Liver (tissue), 9 donors: Measurements from ENCODE around the gene ANKMY2. TPM values are rescaled to one million over a fixed set of nuclear protein-coding genes. Genes with fewer than 3 reads are reported as not detected.

Source experiments
- DNase-seq: peaks from one replicate; pipeline ENCODE4 v3.0.0-alpha.2; 2017; ENCODE audit warnings: low spot score
- H3K27ac ChIP-seq, 2 donors: one replicate each; pipeline ENCODE4 v1.7.0; 2013; ENCODE audit warnings: inconsistent platforms in 2 of 2, low read length in 2 of 2, control low read depth in 1 of 2, low read depth in 1 of 2, mild to moderate bottlenecking in 1 of 2
- H3K27me3 ChIP-seq, 4 donors: one replicate each; pipeline versions ENCODE4 v1.6.1 to v1.7.0; 2013; ENCODE audit warnings: low read length in 3 of 4, inconsistent platforms in 1 of 4, mild to moderate bottlenecking in 1 of 4, moderate library complexity in 1 of 4; ENCODE audit not compliant: control insufficient read depth in 4 of 4, insufficient read depth in 4 of 4
- H3K36me3 ChIP-seq, 4 donors: one replicate each; pipeline versions ENCODE4 v1.6.1 to v1.7.0; 2013; ENCODE audit warnings: low read length in 3 of 4, mild to moderate bottlenecking in 3 of 4, low read depth in 1 of 4, moderate library complexity in 1 of 4; ENCODE audit not compliant: control insufficient read depth in 4 of 4, insufficient read depth in 3 of 4
- H3K4me1 ChIP-seq, 4 donors: one replicate each; pipeline versions ENCODE4 v1.6.1 to v1.7.0; 2013; ENCODE audit warnings: low read length in 3 of 4, mild to moderate bottlenecking in 3 of 4, moderate library complexity in 1 of 4; ENCODE audit not compliant: control insufficient read depth in 4 of 4, insufficient read depth in 4 of 4
- H3K4me3 ChIP-seq, 3 donors: one replicate each; pipeline versions ENCODE4 v1.6.1 to v1.7.0; 2013; ENCODE audit warnings: low read length in 3 of 3, control low read depth in 1 of 3, low read depth in 1 of 3, mild to moderate bottlenecking in 1 of 3
- H3K9ac ChIP-seq, 2 donors: one replicate each; pipeline ENCODE4 v1.7.0; 2013; ENCODE audit warnings: low read length in 2 of 2, mild to moderate bottlenecking in 2 of 2, moderate library complexity in 2 of 2, control low read depth in 1 of 2, low read depth in 1 of 2
- H3K9me3 ChIP-seq, 4 donors: one replicate each; pipeline versions ENCODE4 v1.6.1 to v1.7.0; 2013; ENCODE audit warnings: low read length in 3 of 4; ENCODE audit not compliant: control insufficient read depth in 4 of 4
- ATF3 ChIP-seq: IDR thresholded peaks from 2 replicates; pipeline ENCODE4 v1.6.1; 2016; ENCODE audit warnings: antibody characterized with exemption
- CTCF ChIP-seq: fragments of 150-350 bp; IDR thresholded peaks from 2 replicates; pipeline ENCODE4 v1.5.1; 2017; ENCODE audit warnings: improper control_type of control experiment, low read depth, low read length; ENCODE audit not compliant: missing input control
- EGR1 ChIP-seq, 2 donors: IDR thresholded peaks; 2 replicates each; pipeline ENCODE4 v1.6.1; 2016 to 2018; ENCODE audit warnings: antibody characterized with exemption in 2 of 2, low read depth in 2 of 2
- FOXA1 ChIP-seq: IDR thresholded peaks from 2 replicates; pipeline ENCODE4 v1.6.1; 2016; ENCODE audit warnings: antibody characterized with exemption
- FOXA2 ChIP-seq: IDR thresholded peaks from 2 replicates; pipeline ENCODE4 v1.6.1; 2016; ENCODE audit warnings: antibody characterized with exemption
- GABPA ChIP-seq, 2 donors: IDR thresholded peaks in 1 of 2; conservative IDR thresholded peaks in 1 of 2; 2 replicates each; pipeline ENCODE4 v1.6.1; 2016; ENCODE audit warnings: antibody characterized with exemption in 2 of 2, mild to moderate bottlenecking in 1 of 2, moderate library complexity in 1 of 2
- HNF4A ChIP-seq, 2 donors: conservative IDR thresholded peaks; 2 replicates each; pipeline ENCODE4 v1.6.1; 2016; ENCODE audit warnings: antibody characterized with exemption in 2 of 2, mild to moderate bottlenecking in 2 of 2
- JUND ChIP-seq, 2 donors: IDR thresholded peaks; 2 replicates each; pipeline ENCODE4 v1.6.1; 2016; ENCODE audit warnings: antibody characterized with exemption in 2 of 2
- MAX ChIP-seq: IDR thresholded peaks from 2 replicates; pipeline ENCODE4 v1.6.1; 2016; ENCODE audit warnings: antibody characterized with exemption
- NR2F2 ChIP-seq: IDR thresholded peaks from 2 replicates; pipeline ENCODE4 v1.6.1; 2016; ENCODE audit warnings: antibody characterized with exemption
- RAD21 ChIP-seq, 2 donors: IDR thresholded peaks; 2 replicates each; pipeline ENCODE4 v1.6.1; 2016; ENCODE audit warnings: antibody characterized with exemption in 2 of 2, mild to moderate bottlenecking in 2 of 2
- REST ChIP-seq: IDR thresholded peaks from 2 replicates; pipeline ENCODE4 v1.6.1; 2016; ENCODE audit warnings: antibody characterized with exemption, mild to moderate bottlenecking
- RXRA ChIP-seq, 2 donors: IDR thresholded peaks; 2 replicates each; pipeline ENCODE4 v1.6.1; 2017 to 2018; ENCODE audit warnings: antibody characterized with exemption in 2 of 2, mild to moderate bottlenecking in 1 of 2
- SP1 ChIP-seq: IDR thresholded peaks from 2 replicates; pipeline ENCODE4 v1.6.1; 2018; ENCODE audit warnings: antibody characterized with exemption, mild to moderate bottlenecking
- TAF1 ChIP-seq: conservative IDR thresholded peaks from 2 replicates; pipeline ENCODE4 v1.6.1; 2016; ENCODE audit warnings: antibody characterized with exemption, mild to moderate bottlenecking
- YY1 ChIP-seq: IDR thresholded peaks from 2 replicates; pipeline ENCODE4 v1.6.1; 2016; ENCODE audit warnings: antibody characterized with exemption, mild to moderate bottlenecking
- ZBTB33 ChIP-seq: IDR thresholded peaks from 2 replicates; pipeline ENCODE4 v1.6.1; 2016; ENCODE audit warnings: antibody characterized with exemption
- WGBS: extraction: QIAGEN DNeasy Blood & Tissue Kit; methylation state at CpG from one replicate; pipeline ENCODE4 v1.1.7; 2013; 5-methylcytosine and 5-hydroxymethylcytosine counted together
- polyA plus RNA-seq, 2 donors: library from polyadenylated mRNA; stranded (reverse) in 1 of 2; unstranded in 1 of 2; fragments of 200-250 nt in 1 of 2; fragments of >200 nt in 1 of 2; fragmentation: Nextera tagmentation in 1 of 2; extraction: Ambion mirVana in 1 of 2; gene quantifications; one replicate each; pipeline versions ENCODE4 v1.2.1 to v1.2.3, GENCODE V29; 2013 to 2015
- total RNA-seq, 2 donors: library from RNA; depleted of rRNA; stranded (reverse); fragments of >200 nt; gene quantifications; one replicate each; pipeline ENCODE4 v1.2.3, GENCODE V29; 2014
- donor health status: healthy.
- donor health status: healthy.
- donor health status: healthy.
- donor health status: healthy.
- donor health status: healthy.

Gene ANKMY2
- total and polyA plus RNA-seq, 4 donors, result 2.7 to 11.4 (median 5.4) TPM

GRCh38 chr7:16636555-16637101 is 8.9 kb downstream of the ANKMY2 start (continued):
- no peak for TF ChIP-seq REST

- H3K36me3 ChIP-seq, result peaks cover 0 to 6% (median under 1%) of the 10 kb centered on the region in 4 donors
- H3K9me3 ChIP-seq, result no peaks in the 10 kb centered on the region
- no peak overlapping the region for H3K4me3 ChIP-seq
- no peaks in the 10 kb centered on the region for H3K27me3 ChIP-seq
- no peak overlapping the region for H3K9ac ChIP-seq
- H3K4me1 ChIP-seq, result peaks cover 0 to 7% (median under 1%) of the 10 kb centered on the region in 4 donors
- no peak for DNase-seq
- 59% methylated on average over 4 of the region's 4 CpGs for WGBS
- TF ChIP-seq JUND (IDR thresholded peaks at IDR 0.05), result no peak
- TF ChIP-seq NR2F2, result peak; percentile 83
- H3K27ac ChIP-seq, result no peak overlapping the region
Observed at GRCh38 chr7:16634271-16634738, 11.2 kb downstream of the ANKMY2 start.

- WGBS, result 99% methylated on average over 1 of the region's 1 CpG
- Histone ChIP-seq H3K4me3 (no peak overlapping the region), H3K27me3 (no peaks in the 10 kb centered on the region), H3K9me3 (no peaks in the 10 kb centered on the region), H3K4me1 (no peaks in the 10 kb centered on the region), H3K9ac (no peak overlapping the region), H3K27ac (no peak overlapping the region), H3K36me3 (peaks cover 0 to 10% (median under 1%) of the 10 kb centered on the region in 4 donors)
- TF ChIP-seq FOXA1 (no peak), RAD21 (IDR thresholded peaks at IDR 0.05) (no peak), GABPA (IDR thresholded peaks at IDR 0.05 in 1 of 2, conservative IDR thresholded peaks at IDR 0.05 in 1 of 2) (no peak), CTCF (no peak), RXRA (IDR thresholded peaks at IDR 0.05) (no peak), MAX (no peak), NR2F2 (no peak), TAF1 (no peak), REST (no peak), ATF3 (no peak), JUND (IDR thresholded peaks at IDR 0.05) (no peak), YY1 (no peak), EGR1 (IDR thresholded peaks at IDR 0.05; ENCODE audit: low read depth in 2 of 2) (no peak), FOXA2 (no peak), SP1 (no peak), ZBTB33 (no peak), HNF4A (conservative IDR thresholded peaks at IDR 0.05) (no peak)
- no peak for DNase-seq
Observed at GRCh38 chr7:16630654-16631053, 14.9 kb downstream of the ANKMY2 start.
